HL-60 (cell line): ENCODE data around the gene MYLIP.

ENCODE experiments used
- DNase-seq, 2 experiments: peaks; one replicate each; pipeline ENCODE4 v3.0.0-alpha.2; 2010 to 2020; ENCODE audit warnings: low read depth in 1 of 2, low spot score in 1 of 2
- H3K27ac ChIP-seq: fragments of 250-450 bp; sonication (Bioruptor Pico); replicated peaks from 2 replicates; pipeline ENCODE4 v1.5.1; 2020; ENCODE audit warnings: mild to moderate bottlenecking, moderate library complexity
- H3K27me3 ChIP-seq: fragments of 250-450 bp; sonication (Bioruptor Pico); 2 replicates; pipeline ENCODE4 v1.5.1; 2021; ENCODE audit warnings: mild to moderate bottlenecking, moderate library complexity; ENCODE audit not compliant: insufficient read depth, poor library complexity, severe bottlenecking
- H3K4me3 ChIP-seq: replicated peaks from 2 replicates; pipeline ENCODE4 v1.5.1; 2011; ENCODE audit warnings: mild to moderate bottlenecking, control low read depth, low read length; ENCODE audit not compliant: insufficient read depth
- GABPA ChIP-seq: IDR thresholded peaks from 2 replicates; pipeline ENCODE4 v1.6.1; 2012; ENCODE audit warnings: low read depth
- POLR2AphosphoS5 ChIP-seq: IDR thresholded peaks from 2 replicates; pipeline ENCODE4 v1.6.1; 2012; ENCODE audit warnings: low read depth
- SPI1 ChIP-seq: IDR thresholded peaks from 2 replicates; pipeline ENCODE4 v1.6.1; 2012; ENCODE audit warnings: low read depth, mild to moderate bottlenecking, borderline replicate concordance
- TF ChIP-seq, protein P1 (sequence below): IDR thresholded peaks from one replicate; pipeline ENCODE4 v1.5.1; 2011; ENCODE audit warnings: low read length, control low read depth, inconsistent platforms; ENCODE audit not compliant: insufficient read depth
- TF ChIP-seq, protein P2 (sequence below): IDR thresholded peaks from 2 replicates; pipeline ENCODE4 v1.6.1; 2012; ENCODE audit warnings: low read depth; ENCODE audit not compliant: insufficient replicate concordance

Gene MYLIP

DNA sequence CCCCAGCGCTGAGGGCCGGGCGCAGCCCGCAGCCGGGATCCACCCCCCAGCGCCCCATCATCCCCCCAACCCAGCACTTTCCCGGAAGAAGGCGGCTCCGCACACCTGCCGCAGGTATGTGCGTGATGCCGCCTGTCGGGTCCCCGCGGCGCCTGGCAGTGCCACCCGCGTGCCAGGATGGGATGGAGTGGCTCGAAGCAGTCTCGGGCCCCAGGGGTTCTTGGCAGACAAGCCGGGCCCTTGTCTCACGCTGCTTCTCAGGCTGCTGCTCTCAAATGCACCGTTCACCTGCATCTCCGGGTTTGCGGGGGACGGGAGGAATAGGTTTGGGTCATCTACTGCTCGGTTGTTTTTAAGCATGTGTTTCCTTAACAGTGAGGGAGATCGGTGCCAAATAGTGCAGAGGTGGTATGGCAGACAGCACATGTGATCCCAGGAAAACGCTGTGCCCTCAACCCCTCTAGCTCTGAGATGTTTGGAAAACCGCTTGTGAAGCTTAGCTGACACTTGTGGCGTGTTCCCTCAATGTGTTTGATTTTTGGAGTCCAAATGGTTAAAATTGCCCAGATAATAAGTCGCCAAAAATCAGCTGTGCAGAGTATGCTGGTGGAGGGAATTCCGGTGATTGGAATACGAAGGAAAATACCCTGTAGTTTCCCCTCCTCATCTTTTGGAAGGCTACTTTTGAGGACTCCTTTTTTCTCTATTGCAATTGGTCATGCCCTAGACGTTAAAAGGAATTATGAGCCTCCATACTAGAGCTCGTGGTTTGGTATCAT, 926 bp downstream of the MYLIP start:
- DNase-seq = peak in 1 of 2 experiments; percentile 8
- no peak overlapping the region for H3K27ac ChIP-seq
- peak overlapping the region; percentile 95 for H3K4me3 ChIP-seq

DNA sequence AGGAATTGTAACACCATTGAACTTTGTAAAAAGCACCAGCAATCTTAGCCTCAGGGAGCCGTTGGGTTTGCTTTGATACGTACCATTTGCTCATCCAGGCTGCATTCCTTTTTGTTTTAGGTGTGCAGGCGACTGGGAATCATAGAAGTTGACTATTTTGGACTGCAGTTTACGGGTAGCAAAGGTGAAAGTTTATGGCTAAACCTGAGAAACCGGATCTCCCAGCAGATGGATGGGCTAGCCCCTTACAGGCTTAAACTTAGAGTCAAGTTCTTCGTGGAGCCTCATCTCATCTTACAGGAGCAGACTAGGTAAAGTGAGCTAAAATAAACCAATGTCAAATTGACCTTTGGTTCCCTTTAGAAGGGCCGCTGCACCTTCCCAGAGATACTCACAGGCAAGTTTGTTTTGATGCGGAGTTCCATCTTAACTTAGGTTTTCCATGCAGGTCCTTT, 1.6 kb downstream of the MYLIP start:
- H3K27me3 ChIP-seq = no peaks in the 10 kb centered on the region
- TF ChIP-seq SPI1 = no peak
- TF ChIP-seq GABPA = no peak
- no peak for TF ChIP-seq POLR2AphosphoS5
- TF ChIP-seq, protein P1, sequence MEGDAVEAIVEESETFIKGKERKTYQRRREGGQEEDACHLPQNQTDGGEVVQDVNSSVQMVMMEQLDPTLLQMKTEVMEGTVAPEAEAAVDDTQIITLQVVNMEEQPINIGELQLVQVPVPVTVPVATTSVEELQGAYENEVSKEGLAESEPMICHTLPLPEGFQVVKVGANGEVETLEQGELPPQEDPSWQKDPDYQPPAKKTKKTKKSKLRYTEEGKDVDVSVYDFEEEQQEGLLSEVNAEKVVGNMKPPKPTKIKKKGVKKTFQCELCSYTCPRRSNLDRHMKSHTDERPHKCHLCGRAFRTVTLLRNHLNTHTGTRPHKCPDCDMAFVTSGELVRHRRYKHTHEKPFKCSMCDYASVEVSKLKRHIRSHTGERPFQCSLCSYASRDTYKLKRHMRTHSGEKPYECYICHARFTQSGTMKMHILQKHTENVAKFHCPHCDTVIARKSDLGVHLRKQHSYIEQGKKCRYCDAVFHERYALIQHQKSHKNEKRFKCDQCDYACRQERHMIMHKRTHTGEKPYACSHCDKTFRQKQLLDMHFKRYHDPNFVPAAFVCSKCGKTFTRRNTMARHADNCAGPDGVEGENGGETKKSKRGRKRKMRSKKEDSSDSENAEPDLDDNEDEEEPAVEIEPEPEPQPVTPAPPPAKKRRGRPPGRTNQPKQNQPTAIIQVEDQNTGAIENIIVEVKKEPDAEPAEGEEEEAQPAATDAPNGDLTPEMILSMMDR = no peak
- TF ChIP-seq, protein P2, sequence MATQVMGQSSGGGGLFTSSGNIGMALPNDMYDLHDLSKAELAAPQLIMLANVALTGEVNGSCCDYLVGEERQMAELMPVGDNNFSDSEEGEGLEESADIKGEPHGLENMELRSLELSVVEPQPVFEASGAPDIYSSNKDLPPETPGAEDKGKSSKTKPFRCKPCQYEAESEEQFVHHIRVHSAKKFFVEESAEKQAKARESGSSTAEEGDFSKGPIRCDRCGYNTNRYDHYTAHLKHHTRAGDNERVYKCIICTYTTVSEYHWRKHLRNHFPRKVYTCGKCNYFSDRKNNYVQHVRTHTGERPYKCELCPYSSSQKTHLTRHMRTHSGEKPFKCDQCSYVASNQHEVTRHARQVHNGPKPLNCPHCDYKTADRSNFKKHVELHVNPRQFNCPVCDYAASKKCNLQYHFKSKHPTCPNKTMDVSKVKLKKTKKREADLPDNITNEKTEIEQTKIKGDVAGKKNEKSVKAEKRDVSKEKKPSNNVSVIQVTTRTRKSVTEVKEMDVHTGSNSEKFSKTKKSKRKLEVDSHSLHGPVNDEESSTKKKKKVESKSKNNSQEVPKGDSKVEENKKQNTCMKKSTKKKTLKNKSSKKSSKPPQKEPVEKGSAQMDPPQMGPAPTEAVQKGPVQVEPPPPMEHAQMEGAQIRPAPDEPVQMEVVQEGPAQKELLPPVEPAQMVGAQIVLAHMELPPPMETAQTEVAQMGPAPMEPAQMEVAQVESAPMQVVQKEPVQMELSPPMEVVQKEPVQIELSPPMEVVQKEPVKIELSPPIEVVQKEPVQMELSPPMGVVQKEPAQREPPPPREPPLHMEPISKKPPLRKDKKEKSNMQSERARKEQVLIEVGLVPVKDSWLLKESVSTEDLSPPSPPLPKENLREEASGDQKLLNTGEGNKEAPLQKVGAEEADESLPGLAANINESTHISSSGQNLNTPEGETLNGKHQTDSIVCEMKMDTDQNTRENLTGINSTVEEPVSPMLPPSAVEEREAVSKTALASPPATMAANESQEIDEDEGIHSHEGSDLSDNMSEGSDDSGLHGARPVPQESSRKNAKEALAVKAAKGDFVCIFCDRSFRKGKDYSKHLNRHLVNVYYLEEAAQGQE = no peak
- DNase-seq = no peak
- peak overlapping the region; percentile 95 for H3K4me3 ChIP-seq
- no peak overlapping the region for H3K27ac ChIP-seq

More for the DNA sequence above, 926 bp downstream of the MYLIP start:
- no peaks in the 10 kb centered on the region for H3K27me3 ChIP-seq
- TF ChIP-seq SPI1 (no peak), GABPA (no peak), POLR2AphosphoS5 (no peak)
- TF ChIP-seq, protein P2 = no peak
- TF ChIP-seq, protein P1 = no peak

DNA sequence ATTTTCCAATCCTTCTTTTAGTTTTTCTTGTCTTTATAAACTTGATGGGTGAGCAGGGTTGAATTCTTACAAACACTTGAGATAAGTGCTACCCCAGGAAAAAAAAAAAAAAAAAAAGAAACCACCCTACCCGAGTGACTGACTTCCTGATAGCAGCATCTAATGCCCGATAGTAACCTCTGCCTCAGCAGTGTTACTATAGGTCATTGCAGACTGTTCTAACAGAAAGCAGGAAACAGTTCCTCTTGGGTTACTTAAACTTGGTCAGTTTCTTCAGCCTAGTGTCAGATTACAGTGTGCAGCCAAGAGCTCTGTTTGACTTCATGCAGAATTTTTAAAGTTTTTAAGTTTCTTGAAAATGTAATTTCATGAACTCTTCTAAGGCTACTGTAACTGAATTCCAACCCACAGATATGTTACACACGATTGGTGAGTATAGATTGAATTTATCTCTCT, 2.1 kb downstream of the MYLIP start:
- Histone ChIP-seq H3K27ac (peak overlapping the region; percentile 70), H3K4me3 (peak overlapping the region; percentile 95), H3K27me3 (no peaks in the 10 kb centered on the region)
- TF ChIP-seq GABPA = no peak
- peak; percentile 66; the same call in 1 of the 2 replicates for TF ChIP-seq SPI1
- no peak for TF ChIP-seq POLR2AphosphoS5
- peak; percentile 79 to 81 for DNase-seq

DNA sequence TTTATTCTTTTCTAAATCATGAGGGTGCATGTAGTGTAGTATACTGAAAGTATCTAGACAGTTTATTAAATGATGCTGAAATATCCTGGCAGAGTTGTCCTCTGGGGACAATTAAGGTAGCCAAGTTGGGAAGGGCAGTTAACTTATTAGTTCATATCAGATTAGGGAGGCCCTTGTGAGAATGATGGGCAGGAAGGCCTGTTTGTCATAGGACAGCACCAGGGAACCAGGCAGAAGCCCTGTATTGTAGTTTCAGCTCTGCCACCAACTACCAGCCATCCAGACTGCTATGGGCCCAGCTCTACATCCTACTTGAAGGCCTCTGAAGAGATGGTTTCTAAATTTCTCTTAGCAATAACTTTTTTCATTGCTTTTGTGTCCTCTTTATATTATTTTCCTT, 4.0 kb downstream of the MYLIP start:
- H3K27me3 ChIP-seq = no peaks in the 10 kb centered on the region
- no peak for DNase-seq
- TF ChIP-seq GABPA (no peak), POLR2AphosphoS5 (no peak), SPI1 (no peak)
- TF ChIP-seq, protein P1 = no peak
- TF ChIP-seq, protein P2 = no peak
- H3K27ac ChIP-seq = no peak overlapping the region
- no peak overlapping the region for H3K4me3 ChIP-seq
